GM06990 (cell line): ENCODE measurements around the gene FAM241B.

ENCODE experiments used
- DNase-seq: peaks from one replicate; pipeline ENCODE4 v3.0.0-alpha.2; 2011; ENCODE audit not compliant: insufficient read length; ENCODE audit errors: extremely low read depth
- H3K27me3 ChIP-seq: replicated peaks from 2 replicates; pipeline ENCODE4 v1.6.0; 2011; ENCODE audit warnings: low read length; ENCODE audit not compliant: control insufficient read depth, insufficient read depth
- H3K36me3 ChIP-seq: 2 replicates; pipeline ENCODE4 v1.5.1; 2011; ENCODE audit warnings: low read length; ENCODE audit not compliant: control insufficient read depth, insufficient read depth
- H3K4me3 ChIP-seq: replicated peaks from 2 replicates; pipeline ENCODE4 v1.5.1; 2011; ENCODE audit warnings: low read depth, mild to moderate bottlenecking, control low read depth, low read length
- TF ChIP-seq, protein P1 (sequence below): IDR thresholded peaks from 2 replicates; pipeline ENCODE4 v1.5.1; 2011; ENCODE audit warnings: low read length, control low read depth, mild to moderate bottlenecking, inconsistent platforms; ENCODE audit not compliant: insufficient read depth, poor library complexity, severe bottlenecking

The FAM241B gene

DNA sequence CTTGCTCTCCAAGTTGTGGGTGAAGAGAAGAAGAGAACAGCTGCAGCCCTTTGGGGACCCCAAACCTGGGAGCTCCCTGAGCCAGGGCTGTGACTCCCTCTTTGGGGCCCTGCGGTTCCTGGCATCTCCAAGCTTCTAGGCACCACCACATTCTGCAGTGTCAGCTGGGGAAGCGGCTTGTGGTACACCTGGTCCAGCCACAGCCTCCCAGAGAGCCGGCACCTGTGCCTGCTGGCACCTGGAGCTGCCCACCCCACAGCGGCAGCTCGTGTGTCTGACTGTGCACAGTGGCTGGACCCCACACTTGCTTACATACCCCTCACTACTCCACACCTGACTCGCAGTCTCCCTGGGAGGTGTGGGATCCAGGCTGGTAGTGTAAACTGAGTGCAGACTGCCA is 23.5 kb downstream of the FAM241B start:
- Histone ChIP-seq H3K4me3 (no peak overlapping the region), H3K27me3 (peaks cover 2% of the 10 kb centered on the region; the same call in 1 of the 2 replicates), H3K36me3 (no peaks in the 10 kb centered on the region)
- DNase-seq, result no peak
- TF ChIP-seq, protein P1, sequence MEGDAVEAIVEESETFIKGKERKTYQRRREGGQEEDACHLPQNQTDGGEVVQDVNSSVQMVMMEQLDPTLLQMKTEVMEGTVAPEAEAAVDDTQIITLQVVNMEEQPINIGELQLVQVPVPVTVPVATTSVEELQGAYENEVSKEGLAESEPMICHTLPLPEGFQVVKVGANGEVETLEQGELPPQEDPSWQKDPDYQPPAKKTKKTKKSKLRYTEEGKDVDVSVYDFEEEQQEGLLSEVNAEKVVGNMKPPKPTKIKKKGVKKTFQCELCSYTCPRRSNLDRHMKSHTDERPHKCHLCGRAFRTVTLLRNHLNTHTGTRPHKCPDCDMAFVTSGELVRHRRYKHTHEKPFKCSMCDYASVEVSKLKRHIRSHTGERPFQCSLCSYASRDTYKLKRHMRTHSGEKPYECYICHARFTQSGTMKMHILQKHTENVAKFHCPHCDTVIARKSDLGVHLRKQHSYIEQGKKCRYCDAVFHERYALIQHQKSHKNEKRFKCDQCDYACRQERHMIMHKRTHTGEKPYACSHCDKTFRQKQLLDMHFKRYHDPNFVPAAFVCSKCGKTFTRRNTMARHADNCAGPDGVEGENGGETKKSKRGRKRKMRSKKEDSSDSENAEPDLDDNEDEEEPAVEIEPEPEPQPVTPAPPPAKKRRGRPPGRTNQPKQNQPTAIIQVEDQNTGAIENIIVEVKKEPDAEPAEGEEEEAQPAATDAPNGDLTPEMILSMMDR, result no peak

DNA sequence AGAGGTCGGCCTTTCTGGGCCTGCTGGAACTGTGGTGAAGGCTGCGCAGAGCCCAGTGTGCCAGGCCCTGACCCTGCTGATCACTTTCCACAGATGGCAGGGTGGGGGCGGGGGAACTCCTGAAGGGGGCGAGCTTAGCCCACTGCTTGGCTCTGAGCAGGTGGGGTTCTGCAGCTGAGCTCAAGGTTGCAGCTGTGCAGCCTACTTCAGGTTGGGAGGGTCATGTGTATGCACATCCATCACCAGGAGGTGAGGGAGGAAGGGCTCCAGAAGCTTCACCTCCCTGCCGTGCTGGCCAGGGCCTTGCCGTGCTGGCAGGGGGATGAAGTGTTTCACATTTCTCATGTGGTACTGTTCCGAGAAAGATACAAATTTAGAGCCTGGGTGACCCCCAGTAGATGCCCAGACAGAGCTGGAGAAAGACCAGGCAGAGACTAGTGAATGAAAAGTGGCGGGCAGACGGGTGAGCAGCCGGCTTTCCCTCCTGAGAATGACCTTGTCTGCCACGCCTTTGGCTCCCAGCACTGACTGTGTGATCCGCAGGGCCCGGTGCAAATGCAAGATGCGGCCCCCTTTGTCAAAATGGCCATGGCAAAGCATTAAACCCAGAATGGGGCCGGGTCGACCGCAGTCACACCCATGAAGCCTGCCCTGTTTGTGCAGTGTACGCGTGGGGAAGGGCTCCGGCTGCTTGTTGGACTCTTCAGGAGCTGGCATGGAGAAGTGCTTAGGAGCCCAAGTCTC is 25.2 kb downstream of the FAM241B start:
- DNase-seq, result no peak
- no peaks in the 10 kb centered on the region for H3K36me3 ChIP-seq
- peaks cover 4% of the 10 kb centered on the region; the same call in 1 of the 2 replicates for H3K27me3 ChIP-seq
- H3K4me3 ChIP-seq, result no peak overlapping the region
- TF ChIP-seq, protein P1, result no peak

DNA sequence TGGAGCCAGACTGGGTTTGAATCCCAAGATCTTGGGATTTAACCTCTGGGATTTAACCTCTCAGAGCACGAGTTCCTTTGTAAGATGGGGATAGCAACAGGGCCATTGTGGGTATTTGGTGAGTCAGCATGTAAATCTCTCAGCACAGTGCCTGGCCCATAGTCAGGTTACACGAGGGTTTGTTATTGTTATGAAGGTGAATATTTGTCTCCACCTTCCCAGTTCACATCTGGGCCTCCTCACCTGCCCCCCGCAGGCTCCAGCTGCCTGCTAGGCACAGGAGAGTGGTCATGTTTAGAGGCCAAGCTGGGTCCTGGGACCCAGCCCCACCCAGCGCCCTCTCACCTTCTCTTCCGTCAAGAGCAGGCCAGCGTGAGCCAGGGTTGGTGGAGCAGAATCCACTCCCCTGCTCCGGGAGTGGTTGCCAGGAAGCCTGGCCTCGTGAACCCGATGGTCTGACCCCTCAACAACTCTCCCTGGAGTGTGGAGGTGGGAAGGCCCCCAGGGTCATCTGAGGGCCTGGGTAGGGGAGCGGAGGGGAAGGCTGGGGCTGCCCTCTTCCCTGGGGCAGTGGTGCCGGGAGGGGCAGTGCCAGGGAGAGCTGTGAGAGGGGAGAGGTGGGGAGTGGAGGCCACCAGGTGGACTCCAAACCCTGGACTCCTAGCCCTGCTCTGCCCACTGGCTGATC is 26.0 kb downstream of the FAM241B start:
- DNase-seq, result no peak
- no peaks in the 10 kb centered on the region for H3K36me3 ChIP-seq
- H3K4me3 ChIP-seq, result no peak overlapping the region
- H3K27me3 ChIP-seq, result peaks cover 6% of the 10 kb centered on the region; the same call in 1 of the 2 replicates
- TF ChIP-seq, protein P1, result no peak

GRCh38 chr10:69656742-69657269 is 26.8 kb downstream of the FAM241B start:
- Histone ChIP-seq H3K36me3 (no peaks in the 10 kb centered on the region), H3K4me3 (no peak overlapping the region), H3K27me3 (peaks cover 6% of the 10 kb centered on the region; the same call in 1 of the 2 replicates)
- no peak for DNase-seq
- TF ChIP-seq, protein P1, result no peak

GRCh38 chr10:69657430-69657829 is 27.4 kb downstream of the FAM241B start:
- Histone ChIP-seq H3K36me3 (no peaks in the 10 kb centered on the region), H3K27me3 (peaks cover 6% of the 10 kb centered on the region; the same call in 1 of the 2 replicates), H3K4me3 (no peak overlapping the region)
- DNase-seq, result no peak
- TF ChIP-seq, protein P1, result no peak
